ENCODE data around the gene DLG2. TPM values are rescaled to one million over a fixed set of nuclear protein-coding genes. Genes with fewer than 3 reads are reported as not detected.

DLG2 gene
- total RNA-seq, 2 experiments from 2014 or later, result 2.0 to 2.1 TPM

- CTCF ChIA-PET, result no interaction called here
- no peak for ATAC-seq (ENCODE audit: poor library complexity)
- peaks cover 15% of the 10 kb centered on the region for H3K4me1 Mint-ChIP-seq (ENCODE audit: low read depth)
- no peak overlapping the region for H3K27ac Mint-ChIP-seq
- POLR2A ChIA-PET, result no interaction called here
- DNase-seq, result no peak
- H3K4me1 ChIP-seq (ENCODE audit: insufficient read depth, low read length), result peaks cover 11% of the 10 kb centered on the region
- H3K9me3 ChIP-seq (ENCODE audit: control insufficient read depth in 1 of 2, insufficient read depth in 1 of 2, low read length in 2 of 2), result no peaks in the 10 kb centered on the region
- no peak overlapping the region for H3K4me3 ChIP-seq (ENCODE audit: low read length)
- peaks cover 0 to 8% of the 10 kb centered on the region in 2 experiments for H3K27me3 ChIP-seq (ENCODE audit: control insufficient read depth in 1 of 2, insufficient read depth in 2 of 2, low read length in 2 of 2)
- no peaks in the 10 kb centered on the region for H3K9me3 Mint-ChIP-seq
- H3K36me3 ChIP-seq (ENCODE audit: insufficient read depth, low read length), result no peaks in the 10 kb centered on the region
- H3K36me3 Mint-ChIP-seq (ENCODE audit: low read depth), result peaks cover 8% of the 10 kb centered on the region
- TF ChIP-seq, protein P1, sequence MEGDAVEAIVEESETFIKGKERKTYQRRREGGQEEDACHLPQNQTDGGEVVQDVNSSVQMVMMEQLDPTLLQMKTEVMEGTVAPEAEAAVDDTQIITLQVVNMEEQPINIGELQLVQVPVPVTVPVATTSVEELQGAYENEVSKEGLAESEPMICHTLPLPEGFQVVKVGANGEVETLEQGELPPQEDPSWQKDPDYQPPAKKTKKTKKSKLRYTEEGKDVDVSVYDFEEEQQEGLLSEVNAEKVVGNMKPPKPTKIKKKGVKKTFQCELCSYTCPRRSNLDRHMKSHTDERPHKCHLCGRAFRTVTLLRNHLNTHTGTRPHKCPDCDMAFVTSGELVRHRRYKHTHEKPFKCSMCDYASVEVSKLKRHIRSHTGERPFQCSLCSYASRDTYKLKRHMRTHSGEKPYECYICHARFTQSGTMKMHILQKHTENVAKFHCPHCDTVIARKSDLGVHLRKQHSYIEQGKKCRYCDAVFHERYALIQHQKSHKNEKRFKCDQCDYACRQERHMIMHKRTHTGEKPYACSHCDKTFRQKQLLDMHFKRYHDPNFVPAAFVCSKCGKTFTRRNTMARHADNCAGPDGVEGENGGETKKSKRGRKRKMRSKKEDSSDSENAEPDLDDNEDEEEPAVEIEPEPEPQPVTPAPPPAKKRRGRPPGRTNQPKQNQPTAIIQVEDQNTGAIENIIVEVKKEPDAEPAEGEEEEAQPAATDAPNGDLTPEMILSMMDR (IDR thresholded peaks at IDR 0.05), result no peak
- intact Hi-C loops (cut with DNase I, micrococcal nuclease), result no loop called here
- no peak overlapping the region for H3K27ac ChIP-seq (ENCODE audit: low read depth in 1 of 2, low read length in 2 of 2)
- H3K27me3 Mint-ChIP-seq, result peaks cover 30% of the 10 kb centered on the region
- H3K4me3 Mint-ChIP-seq, result no peak overlapping the region
These were observed 16.1 kb upstream of the DLG2 start for GRCh38 chr11:85643191-85643614.

- no peak for ATAC-seq (ENCODE audit: poor library complexity)
- Mint-ChIP-seq H3K36me3 (ENCODE audit: low read depth) (peaks cover 69% of the 10 kb centered on the region), H3K27me3 (no peaks in the 10 kb centered on the region), H3K9me3 (no peaks in the 10 kb centered on the region), H3K4me3 (no peak overlapping the region), H3K27ac (no peak overlapping the region), H3K4me1 (ENCODE audit: low read depth) (peaks cover 10% of the 10 kb centered on the region)
- Histone ChIP-seq H3K27ac (ENCODE audit: low read depth in 1 of 2, low read length in 2 of 2) (no peak overlapping the region), H3K9me3 (ENCODE audit: control insufficient read depth in 1 of 2, insufficient read depth in 1 of 2, low read length in 2 of 2) (no peaks in the 10 kb centered on the region), H3K4me3 (ENCODE audit: low read length) (no peak overlapping the region), H3K36me3 (ENCODE audit: insufficient read depth, low read length) (peaks cover 55% of the 10 kb centered on the region), H3K27me3 (ENCODE audit: control insufficient read depth in 1 of 2, insufficient read depth in 2 of 2, low read length in 2 of 2) (no peaks in the 10 kb centered on the region), H3K4me1 (ENCODE audit: insufficient read depth, low read length) (no peaks in the 10 kb centered on the region)
- no peak for DNase-seq
- intact Hi-C loops (cut with DNase I, micrococcal nuclease), result no loop called here
- CTCF ChIA-PET, result no interaction called here
- TF ChIP-seq, protein P1 (IDR thresholded peaks at IDR 0.05), result no peak
- POLR2A ChIA-PET, result interaction anchor here (1.3 to 1.6 kb wide), 2 partner anchors 13 to 15 kb away, joined by 4 to 5 read pairs; partner anchors contain the start of gene TMEM126A
These were observed 7.6 kb upstream of the DLG2 start for GRCh38 chr11:85634747-85635146.

DNA sequence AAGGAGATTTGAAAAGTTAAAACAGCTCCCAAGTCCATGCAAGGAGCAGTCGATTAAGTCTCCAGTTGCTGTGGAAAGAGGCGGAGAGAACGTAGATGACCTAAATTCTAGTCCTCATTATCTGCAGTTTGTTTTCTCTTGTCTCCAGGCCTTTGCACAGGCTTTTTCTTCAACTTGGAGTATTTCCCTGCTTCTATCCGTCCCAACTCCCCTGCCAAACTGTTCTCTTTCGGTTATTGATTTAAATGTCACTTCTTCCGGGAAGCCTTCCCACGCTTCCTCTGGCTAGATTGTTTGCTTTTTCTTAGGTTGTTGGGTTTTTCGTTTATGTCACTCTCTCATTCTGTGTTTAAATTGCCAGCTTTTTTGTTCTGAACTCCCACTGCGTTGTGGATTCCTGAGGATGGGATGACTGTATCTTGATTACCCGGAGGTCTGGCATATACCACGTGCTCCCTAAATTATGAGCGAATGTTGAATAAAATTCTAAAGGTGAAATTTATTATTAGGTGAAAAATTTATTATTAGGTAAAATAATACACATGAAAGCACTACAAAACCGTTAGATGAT, 1.7 kb upstream of the DLG2 start:
- H3K9me3 ChIP-seq (ENCODE audit: control insufficient read depth in 1 of 2, insufficient read depth in 1 of 2, low read length in 2 of 2), result no peaks in the 10 kb centered on the region
- ChIA-PET CTCF (interaction anchor here (1.0 to 1.3 kb wide), 2 partner anchors 29 to 226 kb away, joined by 3 read pairs; partner anchors contain the start of gene CCDC83), POLR2A (interaction anchor here (0.7 to 5.8 kb wide), 11 partner anchors 8 to 616 kb away, joined by 3 to 84 read pairs (median 4); partner anchors contain the start of genes CCDC83, CREBZF, EED and PICALM)
- peak; percentile 18 for ATAC-seq (ENCODE audit: poor library complexity)
- Mint-ChIP-seq H3K36me3 (ENCODE audit: low read depth) (peaks cover 51% of the 10 kb centered on the region), H3K4me3 (peak overlapping the region; percentile 96), H3K27me3 (no peaks in the 10 kb centered on the region), H3K9me3 (no peaks in the 10 kb centered on the region), H3K4me1 (ENCODE audit: low read depth) (peaks cover 58% of the 10 kb centered on the region), H3K27ac (peak overlapping the region; percentile 92)
- TF ChIP-seq, protein P1 (IDR thresholded peaks at IDR 0.05), result no peak
- intact Hi-C loops (cut with DNase I, micrococcal nuclease), result loop anchor here (1.0 to 10.0 kb wide), 9 partner anchors 18 to 1406 kb away; partner anchors contain the start of genes HIKESHI (in 2 of the 2), EED (in 1 of the 2), PICALM (in 1 of the 2) and TMEM126A (in 1 of the 2)
- H3K4me3 ChIP-seq (ENCODE audit: low read length), result peak overlapping the region; percentile 71
- no peaks in the 10 kb centered on the region for H3K27me3 ChIP-seq (ENCODE audit: control insufficient read depth in 1 of 2, insufficient read depth in 2 of 2, low read length in 2 of 2)
- DNase-seq, result peak in 2 of 14 experiments; percentile 10 to 13
- peaks cover 13% of the 10 kb centered on the region for H3K4me1 ChIP-seq (ENCODE audit: insufficient read depth, low read length)
- H3K27ac ChIP-seq (ENCODE audit: low read depth in 1 of 2, low read length in 2 of 2), result peak overlapping the region; percentile 62 to 69
- peaks cover 25% of the 10 kb centered on the region for H3K36me3 ChIP-seq (ENCODE audit: insufficient read depth, low read length)
